ENCODE measurements around the gene LTB4R. TPM values are rescaled to one million over a fixed set of nuclear protein-coding genes. Genes with fewer than 3 reads are reported as not detected.

LTB4R gene
- total RNA-seq, 2 experiments from 2014 or later: 11.6 to 11.7 TPM

GRCh38 chr14:24365600-24366412 is 54.5 kb downstream of the LTB4R start:
- intact Hi-C loops (cut with micrococcal nuclease): loop anchor here (5.0 kb wide), 1 partner anchor 66 kb away; no protein-coding TSS in a partner anchor
- peak overlapping the region; percentile 77 for H3K27ac Mint-ChIP-seq
- H3K4me1 Mint-ChIP-seq (ENCODE audit: low read depth): peaks cover 32% of the 10 kb centered on the region
- CTCF ChIA-PET: interaction anchor here (0.7 to 2.3 kb wide), 20 partner anchors 10 to 75 kb away, joined by 3 to 73 read pairs (median 5); partner anchors contain the start of genes DHRS1, KHNYN, LTB4R2 and NOP9
- TF ChIP-seq CTCF (IDR thresholded peaks at IDR 0.05): peak; percentile 60
- H3K4me3 Mint-ChIP-seq: peak overlapping the region; percentile 66
- peaks cover 44% of the 10 kb centered on the region for H3K27me3 Mint-ChIP-seq
- POLR2A ChIA-PET: interaction anchor here (0.6 to 2.2 kb wide), 8 partner anchors 13 to 128 kb away, joined by 3 to 19 read pairs (median 5); partner anchors contain the start of genes CBLN3 and KHNYN
- no peaks in the 10 kb centered on the region for H3K36me3 Mint-ChIP-seq (ENCODE audit: low read depth)
- ATAC-seq (peak; percentile 72), DNase-seq (peak; percentile 89)
- H3K9me3 Mint-ChIP-seq: no peaks in the 10 kb centered on the region

DNA sequence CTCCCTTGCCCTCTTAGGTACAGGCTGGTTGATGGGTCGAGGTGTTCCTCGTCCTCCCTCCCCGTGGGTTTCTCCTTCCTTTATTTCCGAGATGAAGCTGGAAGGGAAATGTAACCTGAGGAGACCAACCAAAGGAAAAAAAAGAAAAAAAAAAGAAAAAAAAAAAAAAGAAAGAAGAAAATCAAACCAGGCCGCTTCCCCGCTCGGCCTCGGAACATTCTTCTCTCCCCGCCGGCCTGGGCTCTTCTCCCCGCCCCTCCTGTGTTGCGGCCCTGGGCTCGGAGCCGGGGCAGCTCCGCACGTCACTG is 55.1 kb downstream of the LTB4R start:
- Mint-ChIP-seq H3K36me3 (ENCODE audit: low read depth) (no peaks in the 10 kb centered on the region), H3K27ac (no peak overlapping the region), H3K9me3 (no peaks in the 10 kb centered on the region), H3K27me3 (peaks cover 42% of the 10 kb centered on the region), H3K4me3 (peak overlapping the region; percentile 66), H3K4me1 (ENCODE audit: low read depth) (peaks cover 32% of the 10 kb centered on the region)
- CTCF ChIA-PET: interaction anchor here (0.9 to 2.3 kb wide), 14 partner anchors 18 to 74 kb away, joined by 3 to 73 read pairs (median 8); partner anchors contain the start of genes DHRS1, KHNYN, LTB4R2 and NOP9
- DNase-seq: no peak
- no peak for TF ChIP-seq CTCF (IDR thresholded peaks at IDR 0.05)
- POLR2A ChIA-PET: interaction anchor here (0.6 to 2.2 kb wide), 8 partner anchors 12 to 129 kb away, joined by 3 to 19 read pairs (median 5); partner anchors contain the start of genes CBLN3 and KHNYN
- peak; percentile 3 for ATAC-seq
- intact Hi-C loops (cut with micrococcal nuclease): loop anchor here (5.0 kb wide), 1 partner anchor 66 kb away; no protein-coding TSS in a partner anchor

DNA sequence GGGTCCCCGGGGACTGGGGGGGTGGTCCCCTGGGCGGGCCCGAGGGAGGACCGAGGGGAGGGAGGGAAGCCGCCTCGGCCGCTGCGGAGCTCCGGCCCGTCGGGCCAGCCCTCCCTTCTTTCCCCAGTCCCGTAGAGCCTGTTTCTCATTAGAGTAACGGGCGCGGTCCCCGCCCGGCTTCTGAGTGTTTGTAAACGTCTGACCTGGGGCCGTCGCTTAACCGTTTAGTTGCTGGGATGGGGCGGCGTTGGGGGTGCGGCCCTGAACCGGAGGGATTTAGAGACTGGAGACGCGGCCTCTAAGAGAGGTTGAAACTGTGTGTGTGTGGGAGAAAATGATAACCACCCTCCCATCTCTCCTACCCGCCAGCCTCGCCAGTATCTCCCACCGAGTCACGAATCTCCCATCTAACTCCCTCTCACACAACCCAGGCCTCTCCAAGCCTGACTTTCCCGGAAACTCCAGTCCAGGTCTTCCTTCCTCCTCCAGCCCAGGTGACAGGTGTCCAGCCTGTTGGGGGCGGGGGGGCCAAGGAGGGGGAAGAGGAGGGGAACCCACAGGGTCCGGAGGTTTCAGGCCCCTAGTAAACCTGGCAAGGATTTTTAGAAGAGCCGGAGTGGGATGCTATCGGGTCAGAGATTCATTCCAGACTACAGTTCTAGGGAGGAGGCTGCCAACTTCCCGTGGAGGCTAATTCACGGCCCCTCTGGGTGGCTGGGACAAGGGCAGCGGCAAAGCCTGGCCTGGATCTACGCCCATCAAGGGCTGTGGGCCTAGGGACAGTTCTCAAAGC is 55.6 kb downstream of the LTB4R start:
- intact Hi-C loops (cut with micrococcal nuclease): loop anchor here (5.0 kb wide), 1 partner anchor 65 kb away; no protein-coding TSS in a partner anchor
- peaks cover 32% of the 10 kb centered on the region for H3K4me1 Mint-ChIP-seq (ENCODE audit: low read depth)
- peak overlapping the region; percentile 61 for H3K4me3 Mint-ChIP-seq

More for the DNA sequence above, 55.6 kb downstream of the LTB4R start:
- H3K27me3 Mint-ChIP-seq: peaks cover 40% of the 10 kb centered on the region
- no peak for TF ChIP-seq CTCF (IDR thresholded peaks at IDR 0.05)
- ATAC-seq: peak; percentile 14
- ChIA-PET POLR2A (interaction anchor here (0.6 to 2.2 kb wide), 7 partner anchors 12 to 129 kb away, joined by 3 to 19 read pairs (median 6); partner anchors contain the start of genes CBLN3 and KHNYN), CTCF (interaction anchor here (0.9 to 2.3 kb wide), 12 partner anchors 18 to 74 kb away, joined by 3 to 73 read pairs (median 9); partner anchors contain the start of genes DHRS1, KHNYN, LTB4R2 and NOP9)
- no peaks in the 10 kb centered on the region for H3K9me3 Mint-ChIP-seq
- H3K27ac Mint-ChIP-seq: no peak overlapping the region
- peak; percentile 57 for DNase-seq
- H3K36me3 Mint-ChIP-seq (ENCODE audit: low read depth): no peaks in the 10 kb centered on the region

Other genes starting within 250 kb of the LTB4R start
- gene CPNE6, start 239.9 kb upstream of the LTB4R start, total RNA-seq: not detected
- 10 to 100 TPM; 90.3 to 93.1 TPM for gene PCK2, start 217.2 kb upstream of the LTB4R start, total RNA-seq
- gene DCAF11, start 196.7 kb upstream of the LTB4R start, total RNA-seq: 10 to 100 TPM; 59.9 to 63.9 TPM
- 1 to 10 TPM; 1.8 to 2.5 TPM for gene NRL, start 196.6 kb upstream of the LTB4R start, total RNA-seq
- gene FITM1, start 180.8 kb upstream of the LTB4R start, total RNA-seq: under 1 TPM; 0.56 to 0.69 TPM
- gene PSME1, start 175.3 kb upstream of the LTB4R start, total RNA-seq: 100 to 1,000 TPM; 451 to 460 TPM
- 10 to 100 TPM; 39.0 to 39.9 TPM for gene EMC9, start 169.9 kb upstream of the LTB4R start, total RNA-seq
- 100 to 1,000 TPM; 440 TPM for gene PSME2, start 164.9 kb upstream of the LTB4R start, total RNA-seq
- gene RNF31, start 164.0 kb upstream of the LTB4R start, total RNA-seq: 10 to 100 TPM; 71.6 to 75.0 TPM
- 100 to 1,000 TPM; 112 to 118 TPM for gene IRF9, start 150.2 kb upstream of the LTB4R start, total RNA-seq
- gene REC8, start 139.4 kb upstream of the LTB4R start, total RNA-seq: 10 to 100 TPM; 25.0 to 32.9 TPM
- gene IPO4, start 122.7 kb upstream of the LTB4R start, total RNA-seq: 100 to 1,000 TPM in 1 of 2 experiments, 10 to 100 TPM in 1; 98.4 to 102 TPM
- 10 to 100 TPM; 16.3 to 18.0 TPM for gene TM9SF1, start 116.1 kb upstream of the LTB4R start, total RNA-seq
- under 1 TPM in 1 of 2 experiments, not detected in 1; 0.18 TPM for gene TSSK4, start 105.8 kb upstream of the LTB4R start, total RNA-seq
- 10 to 100 TPM; 55.6 to 61.8 TPM for gene CHMP4A, start 98.0 kb upstream of the LTB4R start, total RNA-seq
- 10 to 100 TPM; 11.2 to 11.3 TPM for gene MDP1, start 95.4 kb upstream of the LTB4R start, total RNA-seq
- 100 to 1,000 TPM; 167 to 172 TPM for gene NEDD8, start 79.1 kb upstream of the LTB4R start, total RNA-seq
- 10 to 100 TPM; 45.6 to 49.3 TPM for gene GMPR2, start 78.6 kb upstream of the LTB4R start, total RNA-seq
- gene TINF2, start 68.9 kb upstream of the LTB4R start, total RNA-seq: 10 to 100 TPM; 77.4 to 84.9 TPM
- gene TGM1, start 48.3 kb upstream of the LTB4R start, total RNA-seq: 1 to 10 TPM; 3.0 to 3.1 TPM
- gene RABGGTA, start 39.9 kb upstream of the LTB4R start, total RNA-seq: 10 to 100 TPM; 37.6 to 42.7 TPM
- gene DHRS1, start 11.7 kb upstream of the LTB4R start, total RNA-seq: 10 to 100 TPM; 11.9 to 13.6 TPM
- 10 to 100 TPM; 33.5 to 33.6 TPM for gene NOP9, start 11.7 kb upstream of the LTB4R start, total RNA-seq
- gene CIDEB, start 3.5 kb upstream of the LTB4R start, total RNA-seq: 10 to 100 TPM; 12.1 to 13.6 TPM
- 10 to 100 TPM in 1 of 2 experiments, 1 to 10 TPM in 1; 9.6 to 12.0 TPM for gene LTB4R2, start 1.4 kb upstream of the LTB4R start, total RNA-seq
- gene ADCY4, start 23.6 kb downstream of the LTB4R start, total RNA-seq: 1 to 10 TPM; 1.3 to 1.5 TPM
- gene RIPK3, start 28.5 kb downstream of the LTB4R start, total RNA-seq: 1 to 10 TPM; 5.9 to 6.5 TPM
- 1 to 10 TPM; 1.3 to 2.0 TPM for gene NFATC4, start 56.7 kb downstream of the LTB4R start, total RNA-seq
- gene NYNRIN, start 87.5 kb downstream of the LTB4R start, total RNA-seq: under 1 TPM; 0.05 to 0.27 TPM
- 1 to 10 TPM; 2.9 TPM for gene CBLN3, start 118.2 kb downstream of the LTB4R start, total RNA-seq
- 10 to 100 TPM; 47.5 to 51.7 TPM for gene KHNYN, start 118.5 kb downstream of the LTB4R start, total RNA-seq
- gene SDR39U1, start 131.3 kb downstream of the LTB4R start, total RNA-seq: 10 to 100 TPM; 43.6 to 55.5 TPM
- gene CMA1, start 196.8 kb downstream of the LTB4R start, total RNA-seq: under 1 TPM in 1 of 2 experiments, not detected in 1; 0.34 TPM

Measured in activated CD8-positive, alpha-beta T cell treated with anti-CD3 and anti-CD28 coated beads for 36 hours (primary cell).